ENCODE measurements around the gene PDIA2. TPM values are rescaled to one million over a fixed set of nuclear protein-coding genes. Genes with fewer than 3 reads are reported as not detected.
A peak's percentile ranks its signal among the peaks of the same experiment; 100 is the strongest.

Gene PDIA2
- total RNA-seq, 1 experiment from 2014 or later, result 1.1 TPM

GRCh38 chr16:318628-319027 lies 35.7 kb downstream of the PDIA2 start:
- in situ Hi-C loops (cut with HindIII; ENCODE audit: low pct_unique_long_range_greater_than_20kb, low sequenced_read_pairs), result no loop called here

GRCh38 chr16:320206-320605 lies 37.2 kb downstream of the PDIA2 start:
- ChIA-PET CTCF (no interaction called here), POLR2A (no interaction called here)
- in situ Hi-C loops (cut with HindIII; ENCODE audit: low pct_unique_long_range_greater_than_20kb, low sequenced_read_pairs), result no loop called here
- DNase-seq (ENCODE audit: low read depth, low spot score) (no peak), ATAC-seq (no peak)
- TF ChIP-seq POLR2AphosphoS5 (IDR thresholded peaks at IDR 0.05; ENCODE audit: low read depth, low read length) (no peak), REST (IDR thresholded peaks at IDR 0.05; ENCODE audit: insufficient read depth in 1 of 2, low read depth in 2 of 2, low read length in 1 of 2) (no peak), SIN3A (IDR thresholded peaks at IDR 0.05; ENCODE audit: borderline replicate concordance, insufficient read depth, low read depth, low read length) (no peak)
- no TSS peak for BruUV-seq (replicated peaks)
- no peaks in the 10 kb centered on the region for H3K9me3 ChIP-seq (ENCODE audit: control insufficient read depth, insufficient read depth, low read depth, low read length)
- H3K27ac ChIP-seq (ENCODE audit: low read length), result no peak overlapping the region
- no peaks in the 10 kb centered on the region for H3K36me3 ChIP-seq (ENCODE audit: control insufficient read depth, insufficient read depth, low read length)
- intact Hi-C loops (cut with micrococcal nuclease; ENCODE audit: unreplicated experiment), result no loop called here
- H3K4me1 ChIP-seq (ENCODE audit: control insufficient read depth, insufficient read depth, low read length), result peaks cover 12% of the 10 kb centered on the region
- H3K4me3 ChIP-seq (ENCODE audit: low read depth in 2 of 2, low read length in 2 of 2), result no peak overlapping the region
- no peaks in the 10 kb centered on the region for H3K27me3 ChIP-seq (ENCODE audit: control insufficient read depth, insufficient read depth, low read length)

More at GRCh38 chr16:318628-319027, 35.7 kb downstream of the PDIA2 start:
- no TSS peak for BruUV-seq (replicated peaks)
- CTCF ChIA-PET, result no interaction called here
- TF ChIP-seq POLR2AphosphoS5 (IDR thresholded peaks at IDR 0.05; ENCODE audit: low read depth, low read length) (no peak), REST (IDR thresholded peaks at IDR 0.05; ENCODE audit: insufficient read depth in 1 of 2, low read depth in 2 of 2, low read length in 1 of 2) (no peak), TCF7L2 (IDR thresholded peaks at IDR 0.05; ENCODE audit: low read depth, low read length) (no peak), SIN3A (IDR thresholded peaks at IDR 0.05; ENCODE audit: borderline replicate concordance, insufficient read depth, low read depth, low read length) (no peak), CTCF (IDR thresholded peaks at IDR 0.05) (no peak)
- no peaks in the 10 kb centered on the region for H3K27me3 ChIP-seq (ENCODE audit: control insufficient read depth, insufficient read depth, low read length)
- H3K27ac ChIP-seq (ENCODE audit: low read length), result no peak overlapping the region
- no peak for DNase-seq (ENCODE audit: low read depth, low spot score)
- intact Hi-C loops (cut with micrococcal nuclease; ENCODE audit: unreplicated experiment), result no loop called here
- H3K4me3 ChIP-seq (ENCODE audit: low read depth in 2 of 2, low read length in 2 of 2), result no peak overlapping the region
- no peaks in the 10 kb centered on the region for H3K9me3 ChIP-seq (ENCODE audit: control insufficient read depth, insufficient read depth, low read depth, low read length)
- ATAC-seq, result peak; percentile 50
- no peaks in the 10 kb centered on the region; the same call in 1 of the 2 replicates for H3K4me1 ChIP-seq (ENCODE audit: control insufficient read depth, insufficient read depth, low read length)
- no peaks in the 10 kb centered on the region for H3K36me3 ChIP-seq (ENCODE audit: control insufficient read depth, insufficient read depth, low read length)
- POLR2A ChIA-PET, result no interaction called here
